Psoas muscle (tissue), 8 donors: Measurements from ENCODE around the gene SH3RF3. TPM values are rescaled to one million over a fixed set of nuclear protein-coding genes. Genes with fewer than 3 reads are reported as not detected.

Experiments
- ATAC-seq, 4 donors: fragments of 200-7000 bp; cut with Tn5 transposase; one replicate each; pipeline ENCODE4 v1.9.1; 2020; ENCODE audit warnings: moderate library complexity in 3 of 4, mild to moderate bottlenecking in 2 of 4
- DNase-seq, 2 donors: peaks; one replicate each; pipeline ENCODE4 v3.0.0-alpha.2; 2020
- H3K27ac ChIP-seq: fragments of 200-600 bp; one replicate; pipeline ENCODE4 v1.8.0; 2022
- H3K27me3 ChIP-seq, 3 donors: fragments of 200-600 bp in 1 of 3; one replicate each; pipeline versions ENCODE4 v1.6.1 to v1.8.0; 2013 to 2022; ENCODE audit warnings: low read length in 2 of 3, mild to moderate bottlenecking in 2 of 3, moderate library complexity in 1 of 3; ENCODE audit not compliant: insufficient read depth in 3 of 3
- H3K36me3 ChIP-seq, 2 donors: fragments of 200-600 bp in 1 of 2; one replicate each; pipeline versions ENCODE4 v1.6.1 to v1.8.0; 2013 to 2022; ENCODE audit warnings: low read depth in 1 of 2, mild to moderate bottlenecking in 1 of 2, moderate library complexity in 1 of 2; ENCODE audit not compliant: insufficient read depth in 1 of 2
- H3K4me1 ChIP-seq: fragments of 200-600 bp; one replicate; pipeline ENCODE4 v1.8.0; 2022
- H3K4me3 ChIP-seq: fragments of 200-600 bp; one replicate; pipeline ENCODE4 v1.8.0; 2022; ENCODE audit warnings: mild to moderate bottlenecking
- H3K9me3 ChIP-seq: fragments of 200-600 bp; one replicate; pipeline ENCODE4 v1.8.0; 2022
- WGBS, 3 donors: extraction: QIAGEN DNeasy Blood & Tissue Kit; methylation state at CpG; one replicate each; pipeline versions ENCODE4 v1.1.6 to v1.1.7; 2013; 5-methylcytosine and 5-hydroxymethylcytosine counted together
- intact Hi-C, 2 donors: fragments of 100-400 bp; cut with DNase I; formaldehyde crosslinking; loops; one replicate each; pipeline versions ENCODE4 v1.11.0 to v1.14.2; 2022
- polyA plus RNA-seq, 3 donors: library from polyadenylated mRNA; stranded (reverse); fragments of 200-250 nt; gene quantifications; one replicate each; pipeline ENCODE4 v1.2.3, GENCODE V29; 2013
- total RNA-seq, 4 donors: library from RNA; stranded (reverse); fragmentation: NEBNext Ultra II Directional in 2 of 4; extraction: Animal tissue kit (Norgen Biotek cat#: 25700) in 2 of 4; gene quantifications; one replicate each; pipeline versions ENCODE4 v1.2.1 to v1.2.4, GENCODE V29; 2021 to 2023
- TF ChIP-seq, protein P1 (sequence below): fragments of 200-600 bp; IDR thresholded peaks from one replicate; pipeline ENCODE4 v1.8.0; 2022; ENCODE audit warnings: antibody characterized with exemption
- donor health status: healthy with polysubstance abuse.
- donor health status: DM: no; HTN: no; CAD: no; lungs with moderate emphysema.
- donor health status: Bipolar disorder and iron deficiency.
- donor health status: healthy.
- donor health status: DM: yes; HTN: yes; CAD: no.
- donor health status: DM: no; HTN: no; CAD: no.
- donor health status: DM: no; HTN: no; CAD: no.
- donor health status: DM: yes; HTN: yes; CAD: no.

The SH3RF3 gene
- total and polyA plus RNA-seq, 7 donors, result 4.6 to 27.0 (median 9.0) TPM

DNA sequence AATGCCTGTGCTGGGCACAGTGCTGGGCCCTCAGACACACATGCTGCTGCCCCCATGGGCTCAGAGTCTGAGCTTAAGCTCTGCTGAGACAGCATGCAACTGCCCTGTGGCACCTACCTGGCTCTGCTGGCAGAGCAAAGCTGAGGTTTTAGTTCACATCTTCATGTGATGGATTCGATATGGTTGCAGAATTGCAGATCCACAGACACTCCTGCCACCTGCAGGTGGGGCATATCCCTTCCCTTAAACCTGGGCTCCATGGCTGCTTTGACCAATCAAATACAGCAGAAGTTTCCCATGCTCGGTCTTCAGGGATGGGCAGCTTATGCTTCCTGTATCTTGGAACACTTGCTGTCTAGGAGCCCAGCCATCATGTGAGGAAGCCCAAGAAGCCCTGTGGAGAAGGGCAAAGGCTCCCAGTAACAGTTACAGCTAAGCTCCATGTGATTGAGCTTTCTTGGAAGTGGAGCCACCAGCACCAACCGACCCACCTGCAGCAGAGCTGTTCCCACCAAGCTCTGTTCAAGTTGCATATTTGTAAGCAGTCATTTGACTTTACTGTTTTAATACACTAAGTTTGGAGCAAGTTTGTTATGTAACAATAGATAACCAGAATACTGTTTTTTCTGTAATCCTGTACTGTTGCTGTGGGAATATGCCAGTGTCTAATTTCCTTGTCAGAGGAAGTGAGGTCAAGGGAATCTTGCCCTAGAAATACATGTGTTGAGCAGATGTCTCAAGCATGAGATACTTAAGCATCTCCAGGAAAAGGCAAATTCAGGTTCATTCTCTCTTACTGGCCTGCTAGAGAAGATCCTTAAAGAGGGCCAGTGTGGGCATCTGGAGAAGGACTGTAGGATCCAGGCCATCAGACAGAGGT, 79.3 kb downstream of the SH3RF3 start:
- H3K4me1 ChIP-seq, result peaks cover 26% of the 10 kb centered on the region
- DNase-seq (no peak), ATAC-seq (peak; percentile 29 to 62 (median 50))
- WGBS, 3 donors, result 89 to 91% (median 91%) methylated on average over 3 of the region's 3 CpGs
- no peaks in the 10 kb centered on the region for H3K36me3 ChIP-seq
- peaks cover 6% of the 10 kb centered on the region for H3K9me3 ChIP-seq
- no peak overlapping the region for H3K27ac ChIP-seq
- intact Hi-C loops, result loop anchor here in 1 of 2 donors (5.0 kb wide), 1 partner anchor 81 kb away; the partner anchor contains the start of gene SH3RF3
- no peak overlapping the region for H3K4me3 ChIP-seq
- no peaks in the 10 kb centered on the region for H3K27me3 ChIP-seq
- TF ChIP-seq, protein P1, sequence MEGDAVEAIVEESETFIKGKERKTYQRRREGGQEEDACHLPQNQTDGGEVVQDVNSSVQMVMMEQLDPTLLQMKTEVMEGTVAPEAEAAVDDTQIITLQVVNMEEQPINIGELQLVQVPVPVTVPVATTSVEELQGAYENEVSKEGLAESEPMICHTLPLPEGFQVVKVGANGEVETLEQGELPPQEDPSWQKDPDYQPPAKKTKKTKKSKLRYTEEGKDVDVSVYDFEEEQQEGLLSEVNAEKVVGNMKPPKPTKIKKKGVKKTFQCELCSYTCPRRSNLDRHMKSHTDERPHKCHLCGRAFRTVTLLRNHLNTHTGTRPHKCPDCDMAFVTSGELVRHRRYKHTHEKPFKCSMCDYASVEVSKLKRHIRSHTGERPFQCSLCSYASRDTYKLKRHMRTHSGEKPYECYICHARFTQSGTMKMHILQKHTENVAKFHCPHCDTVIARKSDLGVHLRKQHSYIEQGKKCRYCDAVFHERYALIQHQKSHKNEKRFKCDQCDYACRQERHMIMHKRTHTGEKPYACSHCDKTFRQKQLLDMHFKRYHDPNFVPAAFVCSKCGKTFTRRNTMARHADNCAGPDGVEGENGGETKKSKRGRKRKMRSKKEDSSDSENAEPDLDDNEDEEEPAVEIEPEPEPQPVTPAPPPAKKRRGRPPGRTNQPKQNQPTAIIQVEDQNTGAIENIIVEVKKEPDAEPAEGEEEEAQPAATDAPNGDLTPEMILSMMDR, result peak; percentile 41

GRCh38 chr2:109208951-109209335, 79.9 kb downstream of the SH3RF3 start:
- Histone ChIP-seq H3K27me3 (no peaks in the 10 kb centered on the region), H3K27ac (no peak overlapping the region), H3K4me1 (peaks cover 32% of the 10 kb centered on the region), H3K9me3 (peaks cover 6% of the 10 kb centered on the region), H3K36me3 (no peaks in the 10 kb centered on the region), H3K4me3 (no peak overlapping the region)
- TF ChIP-seq, protein P1, result no peak
- 65 to 80% (median 69%) methylated on average over 6 of the region's 6 CpGs for WGBS, 3 donors
- ATAC-seq, result no peak
- intact Hi-C loops, result loop anchor here in 1 of 2 donors (5.0 kb wide), 1 partner anchor 82 kb away; the partner anchor contains the start of gene SH3RF3
- no peak for DNase-seq

DNA sequence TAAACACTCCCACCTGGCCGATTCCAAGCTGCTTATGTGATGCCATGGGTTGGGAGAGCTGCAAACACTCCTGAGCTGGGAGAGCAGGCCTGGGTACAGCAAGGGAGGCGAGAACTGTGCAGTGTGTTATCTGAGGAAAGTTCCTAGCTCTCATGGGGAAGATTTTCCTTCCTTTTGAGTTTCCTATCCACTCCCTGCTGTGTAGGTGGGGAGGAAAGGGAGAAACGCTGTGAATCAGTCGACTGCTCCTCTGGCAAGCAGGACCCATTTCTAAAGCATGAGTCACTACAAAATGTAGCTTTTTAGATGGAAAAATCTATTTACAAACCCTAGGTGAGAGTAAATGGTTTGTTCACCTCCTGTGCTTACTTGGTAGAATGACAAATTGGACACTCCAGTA, 80.4 kb downstream of the SH3RF3 start:
- H3K27me3 ChIP-seq, result no peaks in the 10 kb centered on the region
- WGBS, 3 donors, result 42 to 51% (median 44%) methylated on average over 4 of the region's 4 CpGs
- H3K4me1 ChIP-seq, result peaks cover 37% of the 10 kb centered on the region
- DNase-seq (no peak), ATAC-seq (no peak)
- no peak overlapping the region for H3K4me3 ChIP-seq
- intact Hi-C loops, result loop anchor here in 1 of 2 donors (5.0 kb wide), 1 partner anchor 82 kb away; the partner anchor contains the start of gene SH3RF3
- peaks cover 6% of the 10 kb centered on the region for H3K9me3 ChIP-seq
- peak overlapping the region; percentile 9 for H3K27ac ChIP-seq
- TF ChIP-seq, protein P1, result no peak
- H3K36me3 ChIP-seq, result no peaks in the 10 kb centered on the region

- H3K27ac ChIP-seq, result peak overlapping the region; percentile 9
- no peak for DNase-seq
- no peak for ATAC-seq
- 85 to 89% (median 88%) methylated on average over 7 of the region's 7 CpGs for WGBS, 3 donors
- peaks cover 6% of the 10 kb centered on the region for H3K9me3 ChIP-seq
- H3K4me3 ChIP-seq, result no peak overlapping the region
- intact Hi-C loops, result loop anchor here in 1 of 2 donors (5.0 kb wide), 1 partner anchor 83 kb away; the partner anchor contains the start of gene SH3RF3
- TF ChIP-seq, protein P1, result no peak
- H3K4me1 ChIP-seq, result peaks cover 42% of the 10 kb centered on the region
- H3K27me3 ChIP-seq, result no peaks in the 10 kb centered on the region
- H3K36me3 ChIP-seq, result no peaks in the 10 kb centered on the region
These were observed 80.9 kb downstream of the SH3RF3 start for GRCh38 chr2:109209941-109210340.
